Keratinocyte (primary cell): Measurements from ENCODE around the gene TCP10L.

Experiments used
- EZH2 ChIP-seq: IDR thresholded peaks from one replicate; pipeline ENCODE4 v1.6.1; 2012; ENCODE audit warnings: inconsistent platforms, mild to moderate bottlenecking, low read length, moderate library complexity
- TF ChIP-seq, protein P1 (sequence below), 3 experiments: IDR thresholded peaks in 1 of 3; conservative IDR thresholded peaks in 1 of 3; optimal IDR thresholded peaks in 1 of 3; 2 replicates in 2 of 3; 3 replicates in 1 of 3; pipeline versions ENCODE3 to v1.5.1; 2011; ENCODE audit warnings: low read length in 3 of 3, mild to moderate bottlenecking in 3 of 3, moderate library complexity in 2 of 3, control low read depth in 1 of 3, inconsistent platforms in 1 of 3; ENCODE audit not compliant: insufficient read depth in 2 of 3; ENCODE audit errors: extremely low read depth in 1 of 3

DNA sequence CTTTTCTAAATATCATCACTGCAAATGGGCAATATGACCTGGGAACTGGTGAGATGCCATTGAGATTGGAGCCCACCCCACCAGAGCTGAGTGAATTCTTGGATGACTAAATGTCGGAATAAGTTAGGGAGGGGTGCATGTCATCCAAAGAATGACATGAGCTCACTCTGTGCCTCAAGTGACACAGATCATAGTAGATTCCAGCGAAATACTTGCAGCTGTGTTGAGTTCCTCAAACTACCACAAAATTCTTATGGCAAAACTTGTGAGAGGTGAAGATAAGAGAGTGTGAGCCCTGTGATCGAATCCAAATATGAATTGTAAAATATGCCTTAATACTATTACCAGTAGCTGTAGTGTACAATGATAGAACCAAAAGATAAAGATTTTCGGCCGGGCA is 2.3 kb upstream of the TCP10L start:
- TF ChIP-seq, protein P1, sequence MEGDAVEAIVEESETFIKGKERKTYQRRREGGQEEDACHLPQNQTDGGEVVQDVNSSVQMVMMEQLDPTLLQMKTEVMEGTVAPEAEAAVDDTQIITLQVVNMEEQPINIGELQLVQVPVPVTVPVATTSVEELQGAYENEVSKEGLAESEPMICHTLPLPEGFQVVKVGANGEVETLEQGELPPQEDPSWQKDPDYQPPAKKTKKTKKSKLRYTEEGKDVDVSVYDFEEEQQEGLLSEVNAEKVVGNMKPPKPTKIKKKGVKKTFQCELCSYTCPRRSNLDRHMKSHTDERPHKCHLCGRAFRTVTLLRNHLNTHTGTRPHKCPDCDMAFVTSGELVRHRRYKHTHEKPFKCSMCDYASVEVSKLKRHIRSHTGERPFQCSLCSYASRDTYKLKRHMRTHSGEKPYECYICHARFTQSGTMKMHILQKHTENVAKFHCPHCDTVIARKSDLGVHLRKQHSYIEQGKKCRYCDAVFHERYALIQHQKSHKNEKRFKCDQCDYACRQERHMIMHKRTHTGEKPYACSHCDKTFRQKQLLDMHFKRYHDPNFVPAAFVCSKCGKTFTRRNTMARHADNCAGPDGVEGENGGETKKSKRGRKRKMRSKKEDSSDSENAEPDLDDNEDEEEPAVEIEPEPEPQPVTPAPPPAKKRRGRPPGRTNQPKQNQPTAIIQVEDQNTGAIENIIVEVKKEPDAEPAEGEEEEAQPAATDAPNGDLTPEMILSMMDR (optimal IDR thresholded peaks at IDR 0.05 in 1 of 3, IDR thresholded peaks at IDR 0.05 in 1 of 3, conservative IDR thresholded peaks at IDR 0.05 in 1 of 3; ENCODE audit: extremely low read depth in 1 of 3, insufficient read depth in 2 of 3, low read length in 3 of 3), result no peak
- TF ChIP-seq EZH2, result no peak
